Measurements from ENCODE around the gene PLPP2. TPM values are rescaled to one million over a fixed set of nuclear protein-coding genes. Genes with fewer than 3 reads are reported as not detected.

Gene PLPP2
- total RNA-seq, 1 donor from 2014 or later: 1.9 TPM

- Mint-ChIP-seq H3K36me3 (ENCODE audit: unreplicated experiment) (peaks cover 45% of the 10 kb centered on the region), H3K4me3 (ENCODE audit: unreplicated experiment) (no peak overlapping the region), H3K9me3 (ENCODE audit: unreplicated experiment) (no peaks in the 10 kb centered on the region), H3K27me3 (ENCODE audit: unreplicated experiment) (no peaks in the 10 kb centered on the region), H3K4me1 (ENCODE audit: unreplicated experiment) (no peaks in the 10 kb centered on the region), H3K27ac (ENCODE audit: unreplicated experiment) (no peak overlapping the region)
- DNase-seq (ENCODE audit: extremely low spot score, unreplicated experiment): no peak
- no peak for TF ChIP-seq CTCF (IDR thresholded peaks at IDR 0.05)
These were observed 36.9 kb upstream of the PLPP2 start for GRCh38 chr19:328025-328505.

GRCh38 chr19:327291-328024 is 36.3 kb upstream of the PLPP2 start:
- H3K9me3 Mint-ChIP-seq (ENCODE audit: unreplicated experiment): no peaks in the 10 kb centered on the region
- no peak for DNase-seq (ENCODE audit: extremely low spot score, unreplicated experiment)
- no peaks in the 10 kb centered on the region for H3K27me3 Mint-ChIP-seq (ENCODE audit: unreplicated experiment)
- H3K4me1 Mint-ChIP-seq (ENCODE audit: unreplicated experiment): no peaks in the 10 kb centered on the region
- H3K27ac Mint-ChIP-seq (ENCODE audit: unreplicated experiment): no peak overlapping the region
- TF ChIP-seq CTCF (IDR thresholded peaks at IDR 0.05): no peak
- H3K4me3 Mint-ChIP-seq (ENCODE audit: unreplicated experiment): no peak overlapping the region
- peaks cover 45% of the 10 kb centered on the region for H3K36me3 Mint-ChIP-seq (ENCODE audit: unreplicated experiment)

GRCh38 chr19:326871-327270 is 35.7 kb upstream of the PLPP2 start:
- DNase-seq (ENCODE audit: extremely low spot score, unreplicated experiment): no peak
- no peaks in the 10 kb centered on the region for H3K4me1 Mint-ChIP-seq (ENCODE audit: unreplicated experiment)
- TF ChIP-seq CTCF (IDR thresholded peaks at IDR 0.05): no peak
- H3K27ac Mint-ChIP-seq (ENCODE audit: unreplicated experiment): no peak overlapping the region
- H3K27me3 Mint-ChIP-seq (ENCODE audit: unreplicated experiment): no peaks in the 10 kb centered on the region
- H3K4me3 Mint-ChIP-seq (ENCODE audit: unreplicated experiment): no peak overlapping the region
- no peaks in the 10 kb centered on the region for H3K9me3 Mint-ChIP-seq (ENCODE audit: unreplicated experiment)
- peaks cover 45% of the 10 kb centered on the region for H3K36me3 Mint-ChIP-seq (ENCODE audit: unreplicated experiment)

GRCh38 chr19:325937-326565 is 34.8 kb upstream of the PLPP2 start:
- no peak for TF ChIP-seq CTCF (IDR thresholded peaks at IDR 0.05)
- Mint-ChIP-seq H3K9me3 (ENCODE audit: unreplicated experiment) (no peaks in the 10 kb centered on the region), H3K27ac (ENCODE audit: unreplicated experiment) (no peak overlapping the region), H3K4me3 (ENCODE audit: unreplicated experiment) (no peak overlapping the region), H3K4me1 (ENCODE audit: unreplicated experiment) (no peaks in the 10 kb centered on the region), H3K36me3 (ENCODE audit: unreplicated experiment) (peaks cover 48% of the 10 kb centered on the region), H3K27me3 (ENCODE audit: unreplicated experiment) (no peaks in the 10 kb centered on the region)
- DNase-seq (ENCODE audit: extremely low spot score, unreplicated experiment): no peak

GRCh38 chr19:325173-325936 is 34.2 kb upstream of the PLPP2 start:
- Mint-ChIP-seq H3K9me3 (ENCODE audit: unreplicated experiment) (no peaks in the 10 kb centered on the region), H3K27ac (ENCODE audit: unreplicated experiment) (no peak overlapping the region), H3K4me1 (ENCODE audit: unreplicated experiment) (no peaks in the 10 kb centered on the region), H3K27me3 (ENCODE audit: unreplicated experiment) (no peaks in the 10 kb centered on the region), H3K4me3 (ENCODE audit: unreplicated experiment) (no peak overlapping the region), H3K36me3 (ENCODE audit: unreplicated experiment) (peaks cover 47% of the 10 kb centered on the region)
- no peak for TF ChIP-seq CTCF (IDR thresholded peaks at IDR 0.05)
- no peak for DNase-seq (ENCODE audit: extremely low spot score, unreplicated experiment)

Measured in osteocyte (in vitro differentiated cells).